GM06990 (cell line): ENCODE measurements around the gene CHST11.
A peak's percentile ranks its signal among the peaks of the same experiment; 100 is the strongest.

Source experiments
- DNase-seq: peaks from one replicate; pipeline ENCODE4 v3.0.0-alpha.2; 2011; ENCODE audit not compliant: insufficient read length; ENCODE audit errors: extremely low read depth
- H3K27me3 ChIP-seq: replicated peaks from 2 replicates; pipeline ENCODE4 v1.6.0; 2011; ENCODE audit warnings: low read length; ENCODE audit not compliant: control insufficient read depth, insufficient read depth
- H3K36me3 ChIP-seq: 2 replicates; pipeline ENCODE4 v1.5.1; 2011; ENCODE audit warnings: low read length; ENCODE audit not compliant: control insufficient read depth, insufficient read depth
- H3K4me3 ChIP-seq: replicated peaks from 2 replicates; pipeline ENCODE4 v1.5.1; 2011; ENCODE audit warnings: low read depth, mild to moderate bottlenecking, control low read depth, low read length
- TF ChIP-seq, protein P1 (sequence below): IDR thresholded peaks from 2 replicates; pipeline ENCODE4 v1.5.1; 2011; ENCODE audit warnings: low read length, control low read depth, mild to moderate bottlenecking, inconsistent platforms; ENCODE audit not compliant: insufficient read depth, poor library complexity, severe bottlenecking

Gene CHST11

DNA sequence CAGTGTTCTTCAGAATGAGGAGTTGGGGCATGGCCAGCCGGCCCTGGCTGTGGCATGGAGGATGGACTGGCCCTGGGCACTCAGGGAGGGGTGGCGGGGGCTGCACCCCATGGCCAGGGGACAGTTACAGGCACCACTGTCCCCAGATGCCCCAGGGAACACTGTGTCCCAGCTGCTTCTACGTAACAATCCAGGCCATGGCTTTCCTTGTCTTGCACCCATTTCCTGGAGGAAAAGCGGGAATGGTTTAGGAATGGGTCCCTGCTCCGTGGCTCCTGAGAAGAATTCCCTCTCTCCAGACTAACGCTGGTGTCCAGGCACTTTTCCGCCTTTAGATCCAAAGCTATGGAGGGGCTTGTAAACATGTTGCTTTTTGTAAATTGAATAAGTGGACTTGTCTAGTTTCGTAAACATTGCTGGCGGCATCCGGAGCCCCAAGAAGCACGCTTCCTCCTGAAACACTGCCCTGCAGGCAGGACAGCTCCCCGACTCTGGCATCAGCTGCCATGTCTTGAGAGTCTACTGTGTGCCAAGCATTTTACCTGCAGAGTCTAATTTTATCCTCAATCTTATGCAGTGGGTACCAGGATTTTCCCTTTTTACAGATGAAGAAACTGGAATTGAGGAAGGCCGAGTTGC lies 263.1 kb downstream of the CHST11 start:
- DNase-seq = no peak
- Histone ChIP-seq H3K36me3 (no peaks in the 10 kb centered on the region), H3K27me3 (no peaks in the 10 kb centered on the region), H3K4me3 (peak overlapping the region; percentile 32)
- TF ChIP-seq, protein P1, sequence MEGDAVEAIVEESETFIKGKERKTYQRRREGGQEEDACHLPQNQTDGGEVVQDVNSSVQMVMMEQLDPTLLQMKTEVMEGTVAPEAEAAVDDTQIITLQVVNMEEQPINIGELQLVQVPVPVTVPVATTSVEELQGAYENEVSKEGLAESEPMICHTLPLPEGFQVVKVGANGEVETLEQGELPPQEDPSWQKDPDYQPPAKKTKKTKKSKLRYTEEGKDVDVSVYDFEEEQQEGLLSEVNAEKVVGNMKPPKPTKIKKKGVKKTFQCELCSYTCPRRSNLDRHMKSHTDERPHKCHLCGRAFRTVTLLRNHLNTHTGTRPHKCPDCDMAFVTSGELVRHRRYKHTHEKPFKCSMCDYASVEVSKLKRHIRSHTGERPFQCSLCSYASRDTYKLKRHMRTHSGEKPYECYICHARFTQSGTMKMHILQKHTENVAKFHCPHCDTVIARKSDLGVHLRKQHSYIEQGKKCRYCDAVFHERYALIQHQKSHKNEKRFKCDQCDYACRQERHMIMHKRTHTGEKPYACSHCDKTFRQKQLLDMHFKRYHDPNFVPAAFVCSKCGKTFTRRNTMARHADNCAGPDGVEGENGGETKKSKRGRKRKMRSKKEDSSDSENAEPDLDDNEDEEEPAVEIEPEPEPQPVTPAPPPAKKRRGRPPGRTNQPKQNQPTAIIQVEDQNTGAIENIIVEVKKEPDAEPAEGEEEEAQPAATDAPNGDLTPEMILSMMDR = no peak

DNA sequence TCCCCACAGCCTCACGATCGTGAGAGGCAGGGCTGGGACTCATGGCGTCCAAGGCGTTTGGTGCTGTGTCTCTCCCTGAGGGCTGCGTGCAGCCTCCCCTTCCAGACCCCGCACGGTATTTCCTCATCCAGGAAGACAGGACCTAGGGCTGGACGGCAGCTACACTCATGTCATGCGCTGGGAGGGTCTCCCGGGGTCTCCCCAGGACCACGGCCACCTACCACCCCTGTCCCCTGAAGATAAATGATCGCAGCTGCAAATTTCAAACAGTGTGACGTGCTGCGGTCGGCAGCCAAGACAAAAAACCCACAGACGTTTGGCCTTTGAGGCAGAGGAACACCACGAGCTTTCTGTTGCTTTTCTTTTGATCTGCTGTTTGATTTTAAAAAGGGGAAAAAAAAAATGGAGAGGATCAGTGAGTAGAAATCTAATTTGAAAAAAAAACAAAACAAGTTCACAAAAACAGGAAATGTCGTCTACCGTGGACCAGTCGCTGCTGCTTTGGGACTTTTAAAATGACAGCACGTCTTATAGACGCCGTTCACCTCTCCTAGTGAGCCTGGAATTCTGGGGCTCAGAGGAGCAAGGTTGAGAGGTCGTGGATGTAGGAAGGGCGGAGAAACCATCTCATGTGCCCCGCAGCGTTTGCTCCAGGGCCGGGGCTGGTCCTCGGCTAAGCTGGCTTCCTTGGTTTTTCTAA lies 263.7 kb downstream of the CHST11 start:
- Histone ChIP-seq H3K27me3 (no peaks in the 10 kb centered on the region), H3K4me3 (peak overlapping the region; percentile 32), H3K36me3 (no peaks in the 10 kb centered on the region)
- DNase-seq = peak; percentile 36
- TF ChIP-seq, protein P1 = no peak

DNA sequence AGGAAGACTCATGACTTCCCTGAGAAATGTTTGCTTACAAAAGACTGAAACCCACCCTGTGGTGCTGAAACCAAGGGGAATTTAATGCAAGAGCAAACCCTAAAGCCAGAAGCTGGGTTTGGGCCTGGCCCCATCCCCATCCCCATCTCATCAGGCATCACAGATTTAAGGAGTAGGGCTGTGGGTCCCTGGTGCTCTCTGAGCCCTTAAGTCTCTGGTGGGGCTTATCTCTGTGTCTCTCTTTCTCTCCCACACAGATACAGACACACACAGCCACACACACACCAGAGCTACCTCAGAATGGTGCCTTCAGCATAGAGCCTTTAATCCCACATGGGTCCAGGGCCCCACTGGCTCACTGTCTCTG lies 264.3 kb downstream of the CHST11 start:
- Histone ChIP-seq H3K4me3 (no peak overlapping the region), H3K36me3 (no peaks in the 10 kb centered on the region), H3K27me3 (no peaks in the 10 kb centered on the region)
- TF ChIP-seq, protein P1 = no peak
- no peak for DNase-seq

DNA sequence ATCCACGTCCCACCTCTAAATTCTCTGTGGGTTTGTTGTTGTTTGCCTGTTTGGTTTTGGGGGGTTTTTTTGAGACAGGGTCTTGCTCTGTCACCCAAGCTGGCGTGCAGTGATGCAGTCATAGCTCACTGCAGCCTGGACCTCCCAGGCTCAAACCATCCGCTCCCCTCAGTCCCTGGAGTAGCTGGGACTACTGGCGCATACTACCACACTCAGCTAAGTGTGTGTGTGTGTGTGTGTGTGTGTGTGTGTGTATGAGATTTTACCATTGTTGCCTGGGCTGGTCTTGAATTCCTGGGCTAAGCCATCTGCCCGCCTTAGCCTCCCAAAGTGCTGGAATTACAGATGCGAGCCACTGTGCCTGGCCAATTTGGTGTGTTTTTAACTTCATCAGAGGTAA lies 265.2 kb downstream of the CHST11 start:
- Histone ChIP-seq H3K27me3 (no peaks in the 10 kb centered on the region), H3K36me3 (no peaks in the 10 kb centered on the region), H3K4me3 (no peak overlapping the region)
- DNase-seq = no peak
- TF ChIP-seq, protein P1 = no peak

DNA sequence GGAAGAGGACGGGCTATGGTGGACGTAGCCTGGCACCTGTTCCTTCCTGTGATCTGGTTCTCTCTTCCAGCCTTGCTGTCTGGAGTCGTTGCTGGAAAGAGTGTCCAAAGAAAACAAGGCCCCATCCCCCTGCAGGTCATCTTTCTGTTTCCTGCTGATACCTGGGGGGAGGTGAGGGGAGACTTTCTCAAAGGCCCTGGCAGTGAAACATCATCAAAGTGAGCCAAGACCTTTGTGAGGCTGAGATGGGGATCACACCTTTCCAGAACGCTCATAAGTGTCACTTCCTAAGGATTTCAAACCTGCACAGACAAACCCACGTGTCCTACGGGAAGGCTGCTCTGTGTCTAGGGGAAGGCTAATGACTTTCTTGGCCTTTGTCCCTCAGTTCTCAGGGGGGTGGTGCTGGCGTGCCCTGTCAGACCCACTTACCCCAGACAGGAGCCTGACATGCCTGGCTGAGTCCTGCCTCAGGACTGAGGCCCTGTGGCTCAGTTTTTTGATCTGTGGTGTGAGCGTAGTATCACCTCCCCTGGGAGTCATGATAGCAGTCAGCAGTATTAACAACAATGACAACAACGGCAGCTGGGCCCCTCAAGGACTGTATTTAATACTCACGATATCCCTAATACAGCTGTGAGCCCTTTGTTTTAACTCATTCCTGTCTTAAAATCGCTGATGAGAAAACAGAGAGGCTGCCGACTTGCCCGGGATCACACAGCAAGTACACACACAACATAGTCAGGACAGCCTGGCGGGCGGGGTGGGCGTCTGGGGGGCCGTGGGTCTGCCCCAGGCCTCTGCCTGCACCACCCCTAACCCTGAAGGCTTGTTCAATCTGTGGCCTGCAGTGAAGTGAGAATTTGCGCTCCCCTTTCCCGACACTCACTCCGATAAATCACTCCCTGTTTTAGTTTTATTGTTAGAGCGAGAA lies 266.1 kb downstream of the CHST11 start:
- H3K27me3 ChIP-seq = no peaks in the 10 kb centered on the region
- no peaks in the 10 kb centered on the region for H3K36me3 ChIP-seq
- H3K4me3 ChIP-seq = no peak overlapping the region
- DNase-seq = peak; percentile 55
- TF ChIP-seq, protein P1 = no peak
